Endothelial cell of umbilical vein (primary cell): ENCODE measurements around the gene IL17REL. TPM values are rescaled to one million over a fixed set of nuclear protein-coding genes. Genes with fewer than 3 reads are reported as not detected.

Experiments used
- BruUV-seq: library from RNA; stranded (reverse); fragments of 400-500 nt; replicated peaks from 2 replicates; lab custom pipeline; 2021; lab: Mats Ljungman, UMichigan
- CTCF ChIA-PET: fragments of 300-600, 350-600 bp; sonication (Branson Sonifier 250); formaldehyde crosslinking; loops from one replicate; lab custom pipeline; 2021; ENCODE audit warnings: antibody characterized with exemption, inconsistent platforms; lab: Charles Lee
- POLR2A ChIA-PET: fragments of 300-600, 350-600 bp; sonication (Branson Sonifier 250); formaldehyde crosslinking; loops from one replicate; lab custom pipeline; 2021; ENCODE audit warnings: antibody characterized with exemption, inconsistent platforms; lab: Charles Lee
- DNase-seq: peaks from one replicate; pipeline ENCODE4 v3.0.0-alpha.2; 2011; ENCODE audit warnings: low read depth, low spot score
- FAIRE-seq: peaks from 2 replicates; lab custom pipeline; 2011; peaks lifted over from hg19 to GRCh38; lab: Jason Lieb, UNC
- H2AFZ ChIP-seq: 2 replicates; pipeline ENCODE4 v1.6.0; 2012; ENCODE audit warnings: low read depth, low read length, control low read depth, inconsistent platforms
- H3K27ac ChIP-seq: 2 replicates; pipeline ENCODE4 v1.5.1; 2011; ENCODE audit warnings: low read depth, mild to moderate bottlenecking, control low read depth, low read length, moderate library complexity; ENCODE audit not compliant: insufficient read depth
- H3K27me3 ChIP-seq, 2 experiments: 2 replicates each; pipeline versions ENCODE4 v1.6.0 to v1.6.1; 2011; ENCODE audit warnings: low read length in 2 of 2, mixed read lengths in 1 of 2; ENCODE audit not compliant: control insufficient read depth in 2 of 2, insufficient read depth in 2 of 2
- H3K36me3 ChIP-seq, 2 experiments: 2 replicates in 1 of 2; 3 replicates in 1 of 2; pipeline ENCODE4 v1.5.1; 2011; ENCODE audit warnings: low read length in 2 of 2, mild to moderate bottlenecking in 1 of 2, moderate library complexity in 1 of 2; ENCODE audit not compliant: control insufficient read depth in 2 of 2, insufficient read depth in 2 of 2; ENCODE audit errors: extremely low read depth in 1 of 2
- H3K4me1 ChIP-seq: 3 replicates; pipeline ENCODE4 v1.5.1; 2011; ENCODE audit warnings: mild to moderate bottlenecking, low read length; ENCODE audit not compliant: control insufficient read depth, insufficient read depth; ENCODE audit errors: extremely low read depth
- H3K4me2 ChIP-seq: 2 replicates; pipeline ENCODE4 v1.6.1; 2011; ENCODE audit warnings: low read length, control low read depth, mixed read lengths; ENCODE audit not compliant: insufficient read depth
- H3K4me3 ChIP-seq, 3 experiments: fragments of 200-600 bp in 1 of 3; sonication (generic), shearing (Covaris generic) in 1 of 3; replicated peaks in 1 of 3; 2 replicates each; pipeline ENCODE4 v1.5.1; 2011 to 2016; ENCODE audit warnings: control low read depth in 3 of 3, low read length in 3 of 3, mild to moderate bottlenecking in 2 of 3, inconsistent platforms in 1 of 3, low read depth in 1 of 3, moderate library complexity in 1 of 3; ENCODE audit not compliant: insufficient read depth in 1 of 3
- H3K79me2 ChIP-seq: 2 replicates; pipeline ENCODE4 v1.6.0; 2012; ENCODE audit warnings: low read length, inconsistent platforms; ENCODE audit not compliant: control insufficient read depth, insufficient read depth
- H3K9ac ChIP-seq: replicated peaks from 2 replicates; pipeline ENCODE3; 2011; ENCODE audit warnings: low read length, control low read depth; ENCODE audit not compliant: insufficient read depth; ENCODE audit errors: extremely low read depth
- H3K9me1 ChIP-seq: replicated peaks from 3 replicates; pipeline ENCODE4 v1.6.0; 2011; ENCODE audit warnings: mild to moderate bottlenecking, low read length; ENCODE audit not compliant: control insufficient read depth, insufficient read depth; ENCODE audit errors: extremely low read depth
- H3K9me3 ChIP-seq: replicated peaks from 2 replicates; pipeline ENCODE4 v1.5.1; 2012; ENCODE audit warnings: low read length, inconsistent platforms; ENCODE audit not compliant: control insufficient read depth, insufficient read depth
- H4K20me1 ChIP-seq: replicated peaks from 2 replicates; pipeline ENCODE3; 2011; ENCODE audit warnings: mild to moderate bottlenecking, low read length; ENCODE audit not compliant: control insufficient read depth, insufficient read depth; ENCODE audit errors: extremely low read depth
- EZH2 ChIP-seq: IDR thresholded peaks from 2 replicates; pipeline ENCODE4 v1.6.1; 2012; ENCODE audit warnings: borderline replicate concordance, low read depth, mild to moderate bottlenecking, moderate library complexity, low read length, inconsistent platforms; ENCODE audit not compliant: severe bottlenecking
- FOS ChIP-seq: IDR thresholded peaks from 2 replicates; pipeline ENCODE4 v1.6.1; 2011; ENCODE audit warnings: mild to moderate bottlenecking, low read length, moderate library complexity, borderline replicate concordance; ENCODE audit not compliant: insufficient read depth
- JUN ChIP-seq: IDR thresholded peaks from 2 replicates; pipeline ENCODE4 v1.6.1; 2011; ENCODE audit warnings: borderline replicate concordance, low read depth; ENCODE audit not compliant: insufficient read length, insufficient read depth
- MYC ChIP-seq: IDR thresholded peaks from one replicate; pipeline ENCODE4 v1.6.1; 2011; ENCODE audit warnings: mild to moderate bottlenecking, low read depth, low read length
- POLR2A ChIP-seq: IDR thresholded peaks from 2 replicates; pipeline ENCODE4 v1.6.1; 2012; ENCODE audit warnings: low read depth, mild to moderate bottlenecking, control low read depth, low read length
- POLR2AphosphoS5 ChIP-seq: IDR thresholded peaks from 2 replicates; pipeline ENCODE4 v1.6.1; 2012; ENCODE audit warnings: low read depth, mild to moderate bottlenecking, control low read depth, low read length, moderate library complexity; ENCODE audit not compliant: insufficient read depth
- dilution Hi-C: fragments of 300-500 bp; cut with MboI; formaldehyde crosslinking; loops from one replicate; pipeline ENCODE4 v1.15.0; 2019; ENCODE audit warnings: low sequenced_read_pairs; ENCODE audit not compliant: extremely low pct_ligation_motif_present
- intact Hi-C: fragments of 100-400 bp; cut with micrococcal nuclease; formaldehyde crosslinking; loops from one replicate; pipeline ENCODE4 v1.10.0; 2022
- polyA plus RNA-seq, 4 experiments: library from polyadenylated mRNA; depleted of rRNA in 3 of 4; stranded (reverse) in 3 of 4; unstranded in 1 of 4; fragments of >200 nt; gene quantifications; 2 replicates each; pipeline versions ENCODE4 v1.2.1 to v1.2.3, GENCODE V29; 2011 to 2012; ENCODE audit warnings: missing spikeins in 1 of 4
- total RNA-seq: library from RNA; stranded (reverse); gene quantifications from 2 replicates; pipeline ENCODE4 v1.2.3, GENCODE V29; 2021
- TF ChIP-seq, protein P1 (sequence below), 2 donors: IDR thresholded peaks; 1 replicate in 1 of 2; 2 replicates in 1 of 2; pipeline ENCODE4 v1.5.1; 2011; ENCODE audit warnings: low read length in 2 of 2, mild to moderate bottlenecking in 2 of 2, moderate library complexity in 2 of 2, control low read depth in 1 of 2, inconsistent platforms in 1 of 2, low read depth in 1 of 2; ENCODE audit not compliant: insufficient read depth in 1 of 2; ENCODE audit errors: extremely low read depth in 1 of 2
- TF ChIP-seq, protein P2 (sequence below): IDR thresholded peaks from 2 replicates; pipeline ENCODE4 v1.6.1; 2011; ENCODE audit not compliant: insufficient read depth, insufficient read length

IL17REL gene
- total and polyA plus RNA-seq, 2 donors (not counting 3 experiments of a cell fraction or from before 2014, with no cell fraction given) = 0.06 to 0.15 TPM

DNA sequence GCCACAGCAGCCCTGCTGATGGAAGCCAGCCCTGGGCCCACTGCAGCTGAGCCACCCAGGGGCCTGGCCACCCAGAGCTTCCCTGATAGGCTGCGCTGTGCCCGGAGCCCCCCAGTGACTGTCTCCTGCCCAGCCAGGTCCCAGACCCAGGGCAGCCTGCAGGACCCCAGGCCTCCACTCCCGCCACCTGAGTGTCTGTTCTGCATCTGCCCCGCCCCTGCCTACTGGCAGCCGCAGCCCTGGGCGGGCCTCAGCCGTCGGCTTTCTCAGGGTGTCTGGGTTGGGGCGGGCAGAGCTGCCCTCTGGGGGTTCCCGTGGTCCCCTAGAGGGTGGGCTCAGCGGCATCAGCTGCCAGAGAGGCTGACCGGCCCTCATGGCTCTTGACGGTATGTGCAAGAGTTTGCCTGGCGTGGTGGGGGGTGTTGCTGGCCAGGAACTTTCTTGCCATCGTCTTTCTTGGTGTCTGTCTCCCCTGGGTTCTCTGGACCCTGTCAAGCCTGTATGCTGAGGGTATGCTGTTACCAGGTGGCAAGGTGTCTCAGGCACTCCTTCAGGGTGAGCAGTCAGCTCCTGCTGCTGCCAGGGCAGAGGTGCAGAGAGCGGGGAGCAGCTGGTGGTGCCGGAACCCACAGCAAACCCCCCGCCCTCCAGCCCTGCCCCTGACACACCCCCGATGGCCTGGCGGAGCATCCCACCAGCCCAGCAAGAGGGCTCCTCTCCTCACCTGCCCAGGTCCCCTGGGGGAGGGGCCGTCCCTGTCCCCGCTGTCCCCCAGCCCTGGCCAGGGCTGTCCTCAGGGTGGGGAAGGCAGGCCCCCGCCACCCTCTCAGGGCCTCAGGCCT lies 64.2 kb downstream of the IL17REL start:
- Histone ChIP-seq H3K36me3 (no peaks in the 10 kb centered on the region), H3K4me1 (peaks cover 10% of the 10 kb centered on the region), H3K27ac (no peak overlapping the region), H3K79me2 (no peaks in the 10 kb centered on the region), H3K9ac (no peak overlapping the region), H3K9me3 (no peaks in the 10 kb centered on the region), H3K27me3 (no peaks in the 10 kb centered on the region), H3K4me3 (no peak overlapping the region), H3K4me2 (no peak overlapping the region), H3K9me1 (no peaks in the 10 kb centered on the region), H4K20me1 (no peaks in the 10 kb centered on the region), H2AFZ (no peak overlapping the region)
- intact Hi-C loops (no loop called here), dilution Hi-C loops (no loop called here)
- CTCF ChIA-PET = interaction anchor here (0.9 kb wide), 1 partner anchor 12 kb away, joined by 3 read pairs; no protein-coding TSS in a partner anchor
- POLR2A ChIA-PET = no interaction called here
- no peak for FAIRE-seq
- TF ChIP-seq MYC = no peak
- TF ChIP-seq EZH2 = no peak
- no peak for TF ChIP-seq FOS
- no TSS peak for BruUV-seq
- no peak for DNase-seq

DNA sequence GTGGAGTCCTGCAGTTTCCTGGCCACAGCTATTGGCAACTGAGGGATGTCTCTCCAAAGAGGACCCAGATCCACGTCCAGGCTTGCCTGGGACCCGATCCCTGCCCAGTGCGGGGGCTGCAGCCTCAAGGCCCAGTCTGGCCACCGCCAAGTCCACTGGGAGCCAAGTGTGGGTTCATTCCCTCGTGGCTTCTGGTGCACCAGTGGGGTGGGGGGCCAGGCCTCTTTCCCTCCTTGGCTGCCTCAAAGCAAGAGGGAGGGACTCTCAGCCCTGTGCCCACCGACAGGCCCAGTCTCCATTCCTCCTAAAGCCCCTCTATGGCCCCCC lies 65.3 kb downstream of the IL17REL start:
- H2AFZ ChIP-seq = no peak overlapping the region
- no peak for FAIRE-seq
- no peak overlapping the region for H3K9ac ChIP-seq
- H3K79me2 ChIP-seq = no peaks in the 10 kb centered on the region
- intact Hi-C loops = no loop called here
- no peaks in the 10 kb centered on the region for H3K36me3 ChIP-seq
- H3K9me3 ChIP-seq = no peaks in the 10 kb centered on the region
- H3K27ac ChIP-seq = no peak overlapping the region
- no peak overlapping the region for H3K4me2 ChIP-seq
- no peaks in the 10 kb centered on the region for H3K9me1 ChIP-seq
- no peaks in the 10 kb centered on the region for H4K20me1 ChIP-seq
- H3K27me3 ChIP-seq = no peaks in the 10 kb centered on the region
- TF ChIP-seq POLR2AphosphoS5 (no peak), MYC (no peak), JUN (no peak), POLR2A (no peak), FOS (no peak)
- TF ChIP-seq, protein P1, sequence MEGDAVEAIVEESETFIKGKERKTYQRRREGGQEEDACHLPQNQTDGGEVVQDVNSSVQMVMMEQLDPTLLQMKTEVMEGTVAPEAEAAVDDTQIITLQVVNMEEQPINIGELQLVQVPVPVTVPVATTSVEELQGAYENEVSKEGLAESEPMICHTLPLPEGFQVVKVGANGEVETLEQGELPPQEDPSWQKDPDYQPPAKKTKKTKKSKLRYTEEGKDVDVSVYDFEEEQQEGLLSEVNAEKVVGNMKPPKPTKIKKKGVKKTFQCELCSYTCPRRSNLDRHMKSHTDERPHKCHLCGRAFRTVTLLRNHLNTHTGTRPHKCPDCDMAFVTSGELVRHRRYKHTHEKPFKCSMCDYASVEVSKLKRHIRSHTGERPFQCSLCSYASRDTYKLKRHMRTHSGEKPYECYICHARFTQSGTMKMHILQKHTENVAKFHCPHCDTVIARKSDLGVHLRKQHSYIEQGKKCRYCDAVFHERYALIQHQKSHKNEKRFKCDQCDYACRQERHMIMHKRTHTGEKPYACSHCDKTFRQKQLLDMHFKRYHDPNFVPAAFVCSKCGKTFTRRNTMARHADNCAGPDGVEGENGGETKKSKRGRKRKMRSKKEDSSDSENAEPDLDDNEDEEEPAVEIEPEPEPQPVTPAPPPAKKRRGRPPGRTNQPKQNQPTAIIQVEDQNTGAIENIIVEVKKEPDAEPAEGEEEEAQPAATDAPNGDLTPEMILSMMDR (IDR thresholded peaks at IDR 0.05; ENCODE audit: extremely low read depth in 1 of 2, insufficient read depth in 1 of 2, low read depth in 1 of 2, low read length in 2 of 2) = no peak
- TF ChIP-seq, protein P2, sequence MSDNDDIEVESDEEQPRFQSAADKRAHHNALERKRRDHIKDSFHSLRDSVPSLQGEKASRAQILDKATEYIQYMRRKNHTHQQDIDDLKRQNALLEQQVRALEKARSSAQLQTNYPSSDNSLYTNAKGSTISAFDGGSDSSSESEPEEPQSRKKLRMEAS = no peak
- DNase-seq = no peak
- dilution Hi-C loops = no loop called here
- no peak overlapping the region for H3K4me3 ChIP-seq
- ChIA-PET CTCF (no interaction called here), POLR2A (no interaction called here)
- BruUV-seq = no TSS peak
- peaks cover 6% of the 10 kb centered on the region for H3K4me1 ChIP-seq
